PC-3 (cell line): Measurements from ENCODE around the gene HUNK.

Experiments used
- CTCF ChIP-seq: fragments of 300-600 bp; sonication (generic); conservative IDR thresholded peaks from 2 replicates; pipeline ENCODE4 v1.5.1; 2017; ENCODE audit warnings: antibody characterized with exemption, low read depth, mild to moderate bottlenecking, low read length
- EZH2 ChIP-seq: fragments of 300-600 bp; sonication (generic); IDR thresholded peaks from one replicate; pipeline ENCODE4 v1.6.1; 2017; ENCODE audit warnings: antibody characterized with exemption, mild to moderate bottlenecking, low read length; ENCODE audit not compliant: unreplicated experiment

- TF ChIP-seq EZH2 (no peak), CTCF (no peak)
Observed at GRCh38 chr21:32034850-32035249, 162.0 kb downstream of the HUNK start.
